NT2/D1 (cell line): ENCODE results near the gene RNASEH1.

Experiments
- SUZ12 ChIP-seq: IDR thresholded peaks from 2 replicates; pipeline ENCODE4 v1.6.1; 2011; ENCODE audit not compliant: insufficient read length, insufficient read depth; ENCODE audit errors: extremely low read depth
- YY1 ChIP-seq: IDR thresholded peaks from 2 replicates; pipeline ENCODE4 v1.6.1; 2011; ENCODE audit not compliant: insufficient read length, insufficient read depth

DNA sequence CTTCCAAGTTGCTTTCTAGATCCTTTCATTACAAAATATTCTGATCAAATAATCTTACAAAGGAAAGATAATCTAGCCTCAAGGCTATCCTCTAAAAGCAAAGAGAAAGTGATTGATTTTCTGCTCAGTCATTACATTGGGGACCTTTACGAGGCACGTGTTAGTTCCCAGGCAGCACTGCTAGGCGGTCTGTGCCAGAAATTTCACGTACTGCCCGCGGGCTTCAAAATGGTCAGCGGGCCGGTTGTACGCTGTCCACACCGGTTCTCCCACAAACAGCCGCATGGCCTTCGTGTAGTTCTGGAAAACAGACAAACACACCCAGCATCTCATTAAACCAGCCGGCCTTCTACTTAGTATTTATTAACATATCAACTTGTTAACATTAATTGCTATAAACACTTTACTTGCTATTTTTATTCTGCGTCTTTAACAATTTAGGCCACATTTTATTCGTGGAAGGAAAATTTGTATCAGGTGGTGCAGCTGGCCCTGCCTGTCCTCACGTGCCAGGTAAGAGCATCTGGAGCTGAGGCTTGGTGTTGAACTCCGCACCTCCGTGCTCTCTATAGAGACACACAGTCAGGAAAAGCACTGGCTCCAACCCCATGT, 59.2 kb downstream of the RNASEH1 start:
- TF ChIP-seq YY1, result no peak
- TF ChIP-seq SUZ12, result no peak
